ENCODE data around the gene CLIC5. TPM values are rescaled to one million over a fixed set of nuclear protein-coding genes. Genes with fewer than 3 reads are reported as not detected.

Gene CLIC5
- total and polyA plus RNA-seq, 2 donors = 0.85 to 2.1 TPM

DNA sequence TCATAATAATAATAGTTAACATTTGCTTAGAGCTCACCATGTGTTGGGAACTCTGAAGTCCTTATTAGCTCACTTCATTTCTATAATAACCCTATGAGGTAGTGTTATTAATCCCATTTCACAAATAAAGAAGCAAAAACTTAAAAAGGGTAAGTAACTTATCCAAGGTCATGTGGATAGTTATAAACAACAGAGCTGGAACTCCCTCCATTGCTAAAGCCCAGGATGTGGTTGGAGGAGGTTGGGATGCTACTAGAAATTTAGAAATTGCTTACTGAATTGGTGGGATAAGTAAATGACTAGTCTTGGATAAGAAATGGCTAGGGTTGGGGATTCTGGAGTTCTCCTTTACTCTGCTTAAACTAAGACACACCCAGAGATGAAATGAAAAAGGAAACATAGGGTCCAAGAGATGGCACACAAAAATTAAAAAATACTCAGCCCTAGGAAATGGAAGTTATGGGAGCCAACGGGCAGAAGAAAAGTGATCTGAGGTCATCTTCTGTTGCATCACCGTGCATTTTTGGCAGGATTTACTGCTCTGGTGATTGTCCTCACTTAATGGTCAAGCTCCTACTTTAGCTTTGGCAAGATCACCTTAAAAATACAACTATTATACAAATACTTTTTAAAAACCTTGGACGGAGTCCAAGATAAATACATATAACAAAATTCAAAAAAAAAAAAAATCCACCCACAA, 7.7 kb upstream of the CLIC5 start:
- Histone ChIP-seq H3K9me3 (ENCODE audit: control insufficient read depth in 2 of 2, insufficient read depth in 1 of 2, low read length in 1 of 2) (no peaks in the 10 kb centered on the region), H3K4me1 (ENCODE audit: control insufficient read depth in 2 of 2, insufficient read depth in 2 of 2, low read length in 2 of 2) (no peaks in the 10 kb centered on the region), H3K27me3 (ENCODE audit: control insufficient read depth in 2 of 2, insufficient read depth in 1 of 2, low read length in 1 of 2) (no peaks in the 10 kb centered on the region), H3K27ac (ENCODE audit: low read depth in 1 of 2, low read length in 1 of 2) (no peak overlapping the region), H3K4me3 (ENCODE audit: low read length in 2 of 2) (no peak overlapping the region), H3K36me3 (ENCODE audit: control insufficient read depth in 2 of 2, insufficient read depth in 2 of 2, low read length in 1 of 2) (no peaks in the 10 kb centered on the region)
- no peak for DNase-seq (ENCODE audit: low read depth in 6 of 9, low spot score in 9 of 9)
- 77% methylated on average over 3 of the region's 3 CpGs for WGBS

GRCh38 chr6:46022106-46022948, 6.7 kb upstream of the CLIC5 start:
- DNase-seq (ENCODE audit: low read depth in 6 of 9, low spot score in 9 of 9) = no peak
- Histone ChIP-seq H3K27ac (ENCODE audit: low read depth in 1 of 2, low read length in 1 of 2) (no peak overlapping the region), H3K27me3 (ENCODE audit: control insufficient read depth in 2 of 2, insufficient read depth in 1 of 2, low read length in 1 of 2) (no peaks in the 10 kb centered on the region), H3K4me3 (ENCODE audit: low read length in 2 of 2) (no peak overlapping the region), H3K36me3 (ENCODE audit: control insufficient read depth in 2 of 2, insufficient read depth in 2 of 2, low read length in 1 of 2) (no peaks in the 10 kb centered on the region), H3K4me1 (ENCODE audit: control insufficient read depth in 2 of 2, insufficient read depth in 2 of 2, low read length in 2 of 2) (no peaks in the 10 kb centered on the region), H3K9me3 (ENCODE audit: control insufficient read depth in 2 of 2, insufficient read depth in 1 of 2, low read length in 1 of 2) (no peaks in the 10 kb centered on the region)
- 96% methylated on average over 5 of the region's 5 CpGs for WGBS

- no peaks in the 10 kb centered on the region for H3K36me3 ChIP-seq (ENCODE audit: control insufficient read depth in 2 of 2, insufficient read depth in 2 of 2, low read length in 1 of 2)
- peaks cover 4 to 35% of the 10 kb centered on the region in 2 donors for H3K27me3 ChIP-seq (ENCODE audit: control insufficient read depth in 2 of 2, insufficient read depth in 1 of 2, low read length in 1 of 2)
- peaks cover 0 to 1% of the 10 kb centered on the region in 2 donors for H3K9me3 ChIP-seq (ENCODE audit: control insufficient read depth in 2 of 2, insufficient read depth in 1 of 2, low read length in 1 of 2)
- WGBS = 96% methylated on average over 2 of the region's 2 CpGs
- peaks cover 2 to 19% of the 10 kb centered on the region in 2 donors for H3K4me1 ChIP-seq (ENCODE audit: control insufficient read depth in 2 of 2, insufficient read depth in 2 of 2, low read length in 2 of 2)
- no peak overlapping the region for H3K27ac ChIP-seq (ENCODE audit: low read depth in 1 of 2, low read length in 1 of 2)
- DNase-seq (ENCODE audit: low read depth in 6 of 9, low spot score in 9 of 9) = no peak
- no peak overlapping the region for H3K4me3 ChIP-seq (ENCODE audit: low read length in 2 of 2)
Measured at GRCh38 chr6:46017726-46018125, 2.1 kb upstream of the CLIC5 start.

GRCh38 chr6:46016063-46016608, 476 bp upstream of the CLIC5 start:
- Histone ChIP-seq H3K27me3 (ENCODE audit: control insufficient read depth in 2 of 2, insufficient read depth in 1 of 2, low read length in 1 of 2) (peaks cover 4 to 35% of the 10 kb centered on the region in 2 donors), H3K36me3 (ENCODE audit: control insufficient read depth in 2 of 2, insufficient read depth in 2 of 2, low read length in 1 of 2) (no peaks in the 10 kb centered on the region), H3K27ac (ENCODE audit: low read depth in 1 of 2, low read length in 1 of 2) (no peak overlapping the region), H3K9me3 (ENCODE audit: control insufficient read depth in 2 of 2, insufficient read depth in 1 of 2, low read length in 1 of 2) (peaks cover 0 to 1% of the 10 kb centered on the region in 2 donors), H3K4me1 (ENCODE audit: control insufficient read depth in 2 of 2, insufficient read depth in 2 of 2, low read length in 2 of 2) (peaks cover 6 to 26% of the 10 kb centered on the region in 2 donors), H3K4me3 (ENCODE audit: low read length in 2 of 2) (peak overlapping the region; percentile 27 to 41)
- 59% methylated on average over 8 of the region's 8 CpGs for WGBS
- no peak for DNase-seq (ENCODE audit: low read depth in 6 of 9, low spot score in 9 of 9)

- DNase-seq (ENCODE audit: low read depth in 6 of 9, low spot score in 9 of 9) = peak in 2 of 9 donors; percentile 10 to 38
- Histone ChIP-seq H3K27ac (ENCODE audit: low read depth in 1 of 2, low read length in 1 of 2) (peak overlapping the region in 1 of 2 donors; percentile 37), H3K4me1 (ENCODE audit: control insufficient read depth in 2 of 2, insufficient read depth in 2 of 2, low read length in 2 of 2) (peaks cover 6 to 29% of the 10 kb centered on the region in 2 donors), H3K27me3 (ENCODE audit: control insufficient read depth in 2 of 2, insufficient read depth in 1 of 2, low read length in 1 of 2) (peaks cover 4 to 35% of the 10 kb centered on the region in 2 donors), H3K9me3 (ENCODE audit: control insufficient read depth in 2 of 2, insufficient read depth in 1 of 2, low read length in 1 of 2) (peaks cover 0 to 1% of the 10 kb centered on the region in 2 donors), H3K36me3 (ENCODE audit: control insufficient read depth in 2 of 2, insufficient read depth in 2 of 2, low read length in 1 of 2) (no peaks in the 10 kb centered on the region), H3K4me3 (ENCODE audit: low read length in 2 of 2) (peak overlapping the region; percentile 27 to 41)
- WGBS = 11% methylated on average over 21 of the region's 21 CpGs
Measured at GRCh38 chr6:46014511-46015118, 1.0 kb downstream of the CLIC5 start.

DNA sequence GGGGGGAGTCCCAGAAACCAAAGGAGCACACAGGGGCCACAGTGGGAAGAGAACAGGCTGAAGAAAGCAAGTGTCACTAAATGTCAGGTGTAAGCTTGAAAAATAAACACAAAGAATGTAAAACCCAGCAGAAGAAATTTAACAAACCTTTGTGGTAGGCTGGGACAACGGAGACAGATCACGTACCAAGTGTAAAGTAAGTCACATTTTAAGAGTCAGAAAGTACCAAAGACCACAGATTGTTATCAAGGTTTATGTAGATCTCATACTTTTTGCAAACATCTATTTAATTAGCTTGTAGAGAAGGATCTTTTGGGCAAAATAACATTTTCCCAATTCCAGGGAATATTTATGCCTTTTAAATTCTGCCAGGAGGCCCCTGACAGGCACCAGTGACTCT, 1.6 kb downstream of the CLIC5 start:
- Histone ChIP-seq H3K9me3 (ENCODE audit: control insufficient read depth in 2 of 2, insufficient read depth in 1 of 2, low read length in 1 of 2) (peaks cover 0 to 1% of the 10 kb centered on the region in 2 donors), H3K4me1 (ENCODE audit: control insufficient read depth in 2 of 2, insufficient read depth in 2 of 2, low read length in 2 of 2) (peaks cover 6 to 29% of the 10 kb centered on the region in 2 donors), H3K27ac (ENCODE audit: low read depth in 1 of 2, low read length in 1 of 2) (peak overlapping the region in 1 of 2 donors; percentile 37), H3K27me3 (ENCODE audit: control insufficient read depth in 2 of 2, insufficient read depth in 1 of 2, low read length in 1 of 2) (peaks cover 4 to 35% of the 10 kb centered on the region in 2 donors), H3K4me3 (ENCODE audit: low read length in 2 of 2) (no peak overlapping the region), H3K36me3 (ENCODE audit: control insufficient read depth in 2 of 2, insufficient read depth in 2 of 2, low read length in 1 of 2) (no peaks in the 10 kb centered on the region)
- 16% methylated on average over 2 of the region's 2 CpGs for WGBS
- DNase-seq (ENCODE audit: low read depth in 6 of 9, low spot score in 9 of 9) = peak in 1 of 9 donors; percentile 34

GRCh38 chr6:46013639-46014038, 2.0 kb downstream of the CLIC5 start:
- peaks cover 0 to 1% of the 10 kb centered on the region in 2 donors for H3K9me3 ChIP-seq (ENCODE audit: control insufficient read depth in 2 of 2, insufficient read depth in 1 of 2, low read length in 1 of 2)
- no peak for DNase-seq (ENCODE audit: low read depth in 6 of 9, low spot score in 9 of 9)
- 95% methylated on average over 4 of the region's 4 CpGs for WGBS
- H3K36me3 ChIP-seq (ENCODE audit: control insufficient read depth in 2 of 2, insufficient read depth in 2 of 2, low read length in 1 of 2) = no peaks in the 10 kb centered on the region
- no peak overlapping the region for H3K4me3 ChIP-seq (ENCODE audit: low read length in 2 of 2)
- H3K27ac ChIP-seq (ENCODE audit: low read depth in 1 of 2, low read length in 1 of 2) = no peak overlapping the region
- peaks cover 6 to 29% of the 10 kb centered on the region in 2 donors for H3K4me1 ChIP-seq (ENCODE audit: control insufficient read depth in 2 of 2, insufficient read depth in 2 of 2, low read length in 2 of 2)
- peaks cover 4 to 35% of the 10 kb centered on the region in 2 donors for H3K27me3 ChIP-seq (ENCODE audit: control insufficient read depth in 2 of 2, insufficient read depth in 1 of 2, low read length in 1 of 2)

DNA sequence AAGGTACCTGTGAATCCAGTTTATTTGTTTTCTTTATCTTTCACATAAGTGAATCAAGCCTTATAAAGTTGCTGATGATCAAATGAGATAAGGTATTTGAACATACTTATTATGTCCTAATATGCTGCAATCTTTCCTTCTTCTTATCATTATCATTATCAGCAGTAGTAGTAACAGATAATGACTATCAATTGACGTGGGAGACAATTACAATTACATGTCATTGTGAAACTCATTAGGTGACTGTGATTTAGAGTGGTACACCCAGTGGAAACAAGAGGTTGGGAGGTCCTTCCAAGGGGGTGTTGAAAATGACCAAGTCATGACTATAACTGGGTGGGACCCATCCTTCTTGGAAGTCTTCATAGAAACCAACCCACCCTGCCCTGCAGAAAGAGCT, 2.8 kb downstream of the CLIC5 start:
- Histone ChIP-seq H3K9me3 (ENCODE audit: control insufficient read depth in 2 of 2, insufficient read depth in 1 of 2, low read length in 1 of 2) (peaks cover 0 to 1% of the 10 kb centered on the region in 2 donors), H3K27ac (ENCODE audit: low read depth in 1 of 2, low read length in 1 of 2) (no peak overlapping the region), H3K4me3 (ENCODE audit: low read length in 2 of 2) (no peak overlapping the region), H3K4me1 (ENCODE audit: control insufficient read depth in 2 of 2, insufficient read depth in 2 of 2, low read length in 2 of 2) (peaks cover 6 to 29% of the 10 kb centered on the region in 2 donors), H3K27me3 (ENCODE audit: control insufficient read depth in 2 of 2, insufficient read depth in 1 of 2, low read length in 1 of 2) (peaks cover 4 to 35% of the 10 kb centered on the region in 2 donors), H3K36me3 (ENCODE audit: control insufficient read depth in 2 of 2, insufficient read depth in 2 of 2, low read length in 1 of 2) (no peaks in the 10 kb centered on the region)
- no peak for DNase-seq (ENCODE audit: low read depth in 6 of 9, low spot score in 9 of 9)
- WGBS = 99% methylated on average over 1 of the region's 1 CpG
